Measurements from ENCODE around the gene FAM222A. TPM values are rescaled to one million over a fixed set of nuclear protein-coding genes. Genes with fewer than 3 reads are reported as not detected.

Gene FAM222A
- total RNA-seq, 1 donor from 2014 or later: 13.9 TPM

DNA sequence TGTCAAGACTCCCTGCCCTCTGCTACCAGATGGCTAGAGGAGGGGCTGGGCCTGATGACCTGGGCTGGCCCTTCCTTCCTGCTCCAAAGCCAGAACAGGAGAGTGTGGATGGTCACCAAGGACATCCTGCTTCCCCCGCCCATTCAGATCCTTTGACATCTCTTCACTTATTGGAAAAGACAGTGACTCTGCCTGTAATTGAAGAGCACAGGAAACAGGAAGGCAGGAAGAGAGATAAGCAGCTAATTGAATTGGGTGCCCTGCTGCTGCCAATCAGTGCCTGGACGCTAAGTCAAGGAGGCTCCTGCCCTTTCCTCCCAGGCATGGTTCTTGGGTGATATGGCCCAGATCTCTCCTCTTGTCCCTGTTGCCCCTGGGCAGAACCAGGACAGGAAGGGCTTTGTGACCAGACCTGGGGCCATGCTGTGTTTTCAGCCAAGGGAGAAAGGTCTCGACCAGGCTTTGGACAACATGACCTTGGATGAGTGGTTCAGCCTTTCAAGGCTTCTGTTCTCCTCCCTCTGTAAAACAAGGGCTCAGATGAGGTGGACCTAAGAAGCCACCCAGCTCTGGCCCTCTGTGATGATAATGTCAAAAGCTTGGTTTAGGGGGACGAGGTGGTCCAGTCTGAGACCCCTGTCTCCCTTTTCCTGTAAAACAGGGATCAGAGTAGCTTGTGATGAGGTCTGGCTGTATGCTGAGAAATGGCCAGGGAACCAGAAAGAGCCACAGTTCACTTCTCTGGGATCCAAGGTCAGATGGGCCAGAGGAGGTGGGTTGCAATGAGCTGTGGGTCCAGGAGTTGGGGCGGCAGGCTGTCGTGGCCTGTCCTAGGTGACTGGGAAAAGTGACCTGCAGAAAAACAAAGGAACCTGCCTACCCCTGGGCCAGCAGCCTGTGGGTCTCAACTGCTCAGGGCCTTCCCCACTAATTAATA is 38.8 kb downstream of the FAM222A start:
- Mint-ChIP-seq H3K27ac (ENCODE audit: unreplicated experiment) (no peak overlapping the region), H3K4me3 (no peak overlapping the region), H3K9me3 (peaks cover 18% of the 10 kb centered on the region), H3K36me3 (ENCODE audit: low read depth) (peaks cover 30% of the 10 kb centered on the region), H3K27me3 (ENCODE audit: low read depth) (no peaks in the 10 kb centered on the region), H3K4me1 (peaks cover 17% of the 10 kb centered on the region)
- no peak for TF ChIP-seq CTCF (conservative IDR thresholded peaks at IDR 0.05)
- no peak for DNase-seq (ENCODE audit: low read depth, low spot score)

DNA sequence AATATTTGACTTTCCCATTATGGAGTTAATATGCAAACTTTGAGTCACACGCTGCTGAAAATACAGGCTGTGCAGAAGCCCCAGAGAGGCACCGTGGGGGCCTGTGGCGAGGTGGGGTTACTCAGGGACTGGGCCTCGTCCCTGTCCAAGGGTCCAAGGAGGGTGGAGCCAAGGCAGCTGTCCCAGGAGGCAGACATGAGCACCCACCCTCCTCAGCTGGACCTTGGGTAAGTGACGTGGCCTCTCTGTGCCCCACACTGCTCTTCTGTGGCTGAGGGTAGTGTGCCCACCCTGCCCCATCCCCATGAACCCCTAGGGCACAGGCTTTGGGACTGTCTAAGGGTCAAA is 39.4 kb downstream of the FAM222A start:
- no peak overlapping the region for H3K27ac Mint-ChIP-seq (ENCODE audit: unreplicated experiment)

DNA sequence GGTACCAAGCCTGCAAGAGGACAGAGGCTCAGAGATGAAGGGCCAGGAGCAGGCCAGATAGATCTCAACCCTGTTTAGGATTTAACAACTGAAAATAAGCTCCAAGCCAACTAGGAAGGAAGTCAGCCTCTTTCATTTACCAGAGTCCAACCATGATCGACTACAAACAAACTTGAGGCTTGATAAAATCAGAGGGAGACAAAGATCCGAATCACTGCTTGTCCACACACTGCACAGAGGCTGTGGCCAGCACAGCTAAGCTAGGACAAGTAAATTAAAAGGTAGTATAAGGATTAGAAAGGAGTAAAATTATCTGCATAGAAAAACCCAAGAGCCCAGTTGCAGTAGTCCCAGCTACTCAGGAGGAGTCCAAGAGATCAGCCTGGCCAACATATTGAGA is 40.3 kb downstream of the FAM222A start:
- no peak overlapping the region for H3K27ac Mint-ChIP-seq (ENCODE audit: unreplicated experiment)
- no peak overlapping the region for H3K4me3 Mint-ChIP-seq
- no peak for DNase-seq (ENCODE audit: low read depth, low spot score)
- H3K4me1 Mint-ChIP-seq: peaks cover 17% of the 10 kb centered on the region
- no peak for TF ChIP-seq CTCF (conservative IDR thresholded peaks at IDR 0.05)
- H3K9me3 Mint-ChIP-seq: peaks cover 18% of the 10 kb centered on the region
- no peaks in the 10 kb centered on the region for H3K27me3 Mint-ChIP-seq (ENCODE audit: low read depth)
- peaks cover 33% of the 10 kb centered on the region for H3K36me3 Mint-ChIP-seq (ENCODE audit: low read depth)

More for the DNA sequence above, 39.4 kb downstream of the FAM222A start:
- H3K27me3 Mint-ChIP-seq (ENCODE audit: low read depth): no peaks in the 10 kb centered on the region
- peaks cover 33% of the 10 kb centered on the region for H3K36me3 Mint-ChIP-seq (ENCODE audit: low read depth)
- peaks cover 18% of the 10 kb centered on the region for H3K9me3 Mint-ChIP-seq
- DNase-seq (ENCODE audit: low read depth, low spot score): no peak
- H3K4me1 Mint-ChIP-seq: peaks cover 17% of the 10 kb centered on the region
- H3K4me3 Mint-ChIP-seq: no peak overlapping the region
- no peak for TF ChIP-seq CTCF (conservative IDR thresholded peaks at IDR 0.05)

DNA sequence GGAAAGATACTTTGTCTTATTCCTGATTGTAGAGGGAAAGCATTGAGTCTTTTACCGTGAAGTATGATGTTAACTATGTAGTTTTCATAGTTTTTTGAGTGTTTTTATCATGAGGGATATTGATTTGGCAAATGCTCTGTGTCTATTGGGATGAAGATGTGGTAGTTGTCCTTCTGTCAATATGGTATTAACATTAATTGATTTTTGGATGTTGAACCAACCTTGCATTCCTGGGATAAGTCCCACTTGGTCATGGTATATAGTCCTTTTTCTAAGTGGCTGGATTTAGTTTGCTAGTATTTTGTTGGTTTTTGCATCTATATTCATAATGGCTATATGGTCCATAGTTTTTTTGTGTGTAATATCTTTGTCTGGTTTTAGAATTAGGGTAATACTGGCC is 42.8 kb downstream of the FAM222A start:
- peaks cover 11% of the 10 kb centered on the region for H3K9me3 Mint-ChIP-seq
- peaks cover 17% of the 10 kb centered on the region for H3K4me1 Mint-ChIP-seq
- H3K27ac Mint-ChIP-seq (ENCODE audit: unreplicated experiment): no peak overlapping the region
- no peak for DNase-seq (ENCODE audit: low read depth, low spot score)
- peaks cover 23% of the 10 kb centered on the region for H3K36me3 Mint-ChIP-seq (ENCODE audit: low read depth)
- H3K4me3 Mint-ChIP-seq: no peak overlapping the region
- no peak for TF ChIP-seq CTCF (conservative IDR thresholded peaks at IDR 0.05)
- H3K27me3 Mint-ChIP-seq (ENCODE audit: low read depth): no peaks in the 10 kb centered on the region

- peaks cover 5% of the 10 kb centered on the region for H3K4me1 Mint-ChIP-seq
- H3K4me3 Mint-ChIP-seq: no peak overlapping the region
- no peak for TF ChIP-seq CTCF (conservative IDR thresholded peaks at IDR 0.05)
- peaks cover 11% of the 10 kb centered on the region for H3K9me3 Mint-ChIP-seq
- no peak for DNase-seq (ENCODE audit: low read depth, low spot score)
- H3K36me3 Mint-ChIP-seq (ENCODE audit: low read depth): peaks cover 18% of the 10 kb centered on the region
- no peaks in the 10 kb centered on the region for H3K27me3 Mint-ChIP-seq (ENCODE audit: low read depth)
- H3K27ac Mint-ChIP-seq (ENCODE audit: unreplicated experiment): no peak overlapping the region
Observed at GRCh38 chr12:109757671-109758265, 44.1 kb downstream of the FAM222A start.

Measured in neural crest cell (in vitro differentiated cells).